Measurements from ENCODE around the gene KL.

- TF ChIP-seq PHF8 (conservative IDR thresholded peaks at IDR 0.05; ENCODE audit: low read depth, low read length) (no peak), CREB1 (IDR thresholded peaks at IDR 0.05) (no peak), CTCF (IDR thresholded peaks at IDR 0.05; ENCODE audit: control extremely low read depth in 1 of 3, insufficient read depth in 1 of 3, low read depth in 1 of 3, low read length in 3 of 3) (no peak), EGR1 (IDR thresholded peaks at IDR 0.05; ENCODE audit: borderline replicate concordance, low read depth, low read length) (no peak), EZH2 (IDR thresholded peaks at IDR 0.05; ENCODE audit: low read depth, low read length, severe bottlenecking) (no peak)
These were observed 75.2 kb downstream of the KL start for GRCh38 chr13:33091415-33091774.
